NK-92 (cell line): ENCODE measurements around the gene SCN2A.
"Not testable (repeated sequence)": the region's sequence is repeated elsewhere in the genome, so short reads cannot be mapped to it uniquely, and the experiment has no call there.

Experiments
- DNase-seq: peaks from one replicate; lab custom pipeline; 2025; ENCODE audit not compliant: unreplicated experiment; lab: John Stamatoyannopoulos, UW

The SCN2A gene

GRCh38 chr2:165312999-165313398 lies 73.8 kb downstream of the SCN2A start:
- DNase-seq = no peak

GRCh38 chr2:165313509-165313908 lies 74.3 kb downstream of the SCN2A start:
- DNase-seq = no peak

GRCh38 chr2:165328272-165328671 lies 89.1 kb downstream of the SCN2A start:
- DNase-seq = no peak

GRCh38 chr2:165344276-165344675 lies 105.1 kb downstream of the SCN2A start:
- not testable (repeated sequence) for DNase-seq

GRCh38 chr2:165348441-165348840 lies 109.2 kb downstream of the SCN2A start:
- DNase-seq = no peak

- no peak for DNase-seq
Measured at GRCh38 chr2:165349181-165349580, 110.0 kb downstream of the SCN2A start.

GRCh38 chr2:165357758-165358157 lies 118.5 kb downstream of the SCN2A start:
- no peak for DNase-seq

- DNase-seq = no peak
Measured at GRCh38 chr2:165361514-165361913, 122.3 kb downstream of the SCN2A start.

GRCh38 chr2:165369131-165369897 lies 130.1 kb downstream of the SCN2A start:
- no peak for DNase-seq

- DNase-seq = no peak
Measured at GRCh38 chr2:165369898-165370296, 130.7 kb downstream of the SCN2A start.

GRCh38 chr2:165371356-165371755 lies 132.1 kb downstream of the SCN2A start:
- no peak for DNase-seq

- DNase-seq = no peak
Measured at GRCh38 chr2:165373278-165374010, 134.2 kb downstream of the SCN2A start.

GRCh38 chr2:165376571-165376975 lies 137.4 kb downstream of the SCN2A start:
- no peak for DNase-seq

GRCh38 chr2:165382362-165382761 lies 143.1 kb downstream of the SCN2A start:
- no peak for DNase-seq

GRCh38 chr2:165390875-165391274 lies 151.7 kb downstream of the SCN2A start:
- no peak for DNase-seq

GRCh38 chr2:165391791-165392190 lies 152.6 kb downstream of the SCN2A start:
- DNase-seq = no peak

GRCh38 chr2:165398603-165399002 lies 159.4 kb downstream of the SCN2A start:
- not testable (repeated sequence) for DNase-seq

GRCh38 chr2:165401285-165401852 lies 162.2 kb downstream of the SCN2A start:
- no peak for DNase-seq

GRCh38 chr2:165402162-165402561 lies 162.9 kb downstream of the SCN2A start:
- no peak for DNase-seq

- DNase-seq = no peak
Measured at GRCh38 chr2:165406173-165406572, 167.0 kb downstream of the SCN2A start.

- no peak for DNase-seq
Measured at GRCh38 chr2:165407466-165407865, 168.3 kb downstream of the SCN2A start.

GRCh38 chr2:165408186-165408585 lies 169.0 kb downstream of the SCN2A start:
- no peak for DNase-seq
